OCI-M1 (cell line): ENCODE data around the gene CSF1R.

Experiments
- DNase-seq: peaks from one replicate; lab custom pipeline; 2025; lab: John Stamatoyannopoulos, UW

Gene CSF1R

GRCh38 chr5:150024346-150024984, 61.9 kb downstream of the CSF1R start:
- peak; percentile 69 for DNase-seq

GRCh38 chr5:150023136-150023535, 63.2 kb downstream of the CSF1R start:
- DNase-seq, result no peak

- DNase-seq, result no peak
These were observed 63.7 kb downstream of the CSF1R start for GRCh38 chr5:150022681-150023080.

- DNase-seq, result no peak
These were observed 64.2 kb downstream of the CSF1R start for GRCh38 chr5:150022158-150022531.

- no peak for DNase-seq
These were observed 64.7 kb downstream of the CSF1R start for GRCh38 chr5:150021491-150022157.

- DNase-seq, result no peak
These were observed 66.1 kb downstream of the CSF1R start for GRCh38 chr5:150020249-150020648.

GRCh38 chr5:150017226-150018005, 68.9 kb downstream of the CSF1R start:
- no peak for DNase-seq

GRCh38 chr5:150016537-150016936, 69.8 kb downstream of the CSF1R start:
- DNase-seq, result no peak

- DNase-seq, result no peak
These were observed 70.9 kb downstream of the CSF1R start for GRCh38 chr5:150015415-150015814.

- DNase-seq, result no peak
These were observed 71.9 kb downstream of the CSF1R start for GRCh38 chr5:150014456-150014855.

- DNase-seq, result no peak
These were observed 72.4 kb downstream of the CSF1R start for GRCh38 chr5:150013931-150014330.

- no peak for DNase-seq
These were observed 76.5 kb downstream of the CSF1R start for GRCh38 chr5:150009671-150010387.

- no peak for DNase-seq
These were observed 79.3 kb downstream of the CSF1R start for GRCh38 chr5:150007050-150007449.

- DNase-seq, result no peak
These were observed 80.0 kb downstream of the CSF1R start for GRCh38 chr5:150006318-150006717.
